Measurements from ENCODE around the gene CSF2.
A peak's percentile ranks its signal among the peaks of the same experiment; 100 is the strongest.

Gene CSF2

GRCh38 chr5:132054697-132055440, 18.7 kb upstream of the CSF2 start:
- no peak for DNase-seq (ENCODE audit: low spot score)

- no peak for DNase-seq (ENCODE audit: low spot score)
These were observed 18.2 kb upstream of the CSF2 start for GRCh38 chr5:132055441-132055807.

GRCh38 chr5:132055808-132056609, 17.6 kb upstream of the CSF2 start:
- DNase-seq (ENCODE audit: low spot score): peak; percentile 65

DNA sequence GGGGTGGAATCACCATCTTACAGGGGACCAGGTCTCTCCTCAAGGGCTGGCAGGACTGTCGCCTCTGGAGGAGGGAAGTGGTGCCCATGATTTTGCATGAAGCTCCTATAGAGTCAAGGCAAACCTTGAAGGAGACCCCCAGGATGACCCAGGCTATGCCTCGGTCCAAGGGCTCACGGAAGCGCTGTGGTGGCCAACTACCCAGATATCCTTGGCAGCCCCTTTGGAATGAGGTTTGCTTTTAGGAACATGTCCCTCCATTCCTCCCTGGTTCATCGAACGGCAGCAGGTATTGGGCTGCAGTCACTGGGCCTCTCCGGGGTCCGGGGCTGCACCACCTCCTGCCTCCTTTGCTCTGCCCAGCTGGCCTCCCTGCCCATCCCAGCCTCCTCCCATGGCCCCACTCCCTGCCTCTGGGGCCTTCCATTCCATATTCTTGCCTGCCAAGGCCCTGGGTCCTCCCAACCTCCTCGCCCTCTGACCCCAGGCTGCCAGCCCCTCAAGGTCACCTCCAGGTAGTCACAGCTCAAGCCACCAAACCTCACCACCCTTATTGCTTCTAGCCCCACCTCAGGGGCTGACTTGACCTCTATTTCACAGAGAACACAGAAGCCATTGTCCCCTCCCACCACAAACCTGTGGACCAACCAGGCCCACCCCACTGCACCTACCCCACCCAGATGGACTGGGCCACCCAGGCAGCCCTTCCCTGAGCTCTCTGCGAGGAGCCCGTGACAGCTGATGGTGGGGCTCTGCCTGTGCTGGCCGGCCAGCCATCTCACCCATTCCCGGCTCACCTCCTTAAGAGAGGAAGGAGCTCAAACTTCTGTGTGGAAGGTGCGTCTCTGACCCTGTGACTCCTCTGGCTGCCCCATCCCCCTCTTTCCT, 16.7 kb upstream of the CSF2 start:
- DNase-seq (ENCODE audit: low spot score): no peak

DNA sequence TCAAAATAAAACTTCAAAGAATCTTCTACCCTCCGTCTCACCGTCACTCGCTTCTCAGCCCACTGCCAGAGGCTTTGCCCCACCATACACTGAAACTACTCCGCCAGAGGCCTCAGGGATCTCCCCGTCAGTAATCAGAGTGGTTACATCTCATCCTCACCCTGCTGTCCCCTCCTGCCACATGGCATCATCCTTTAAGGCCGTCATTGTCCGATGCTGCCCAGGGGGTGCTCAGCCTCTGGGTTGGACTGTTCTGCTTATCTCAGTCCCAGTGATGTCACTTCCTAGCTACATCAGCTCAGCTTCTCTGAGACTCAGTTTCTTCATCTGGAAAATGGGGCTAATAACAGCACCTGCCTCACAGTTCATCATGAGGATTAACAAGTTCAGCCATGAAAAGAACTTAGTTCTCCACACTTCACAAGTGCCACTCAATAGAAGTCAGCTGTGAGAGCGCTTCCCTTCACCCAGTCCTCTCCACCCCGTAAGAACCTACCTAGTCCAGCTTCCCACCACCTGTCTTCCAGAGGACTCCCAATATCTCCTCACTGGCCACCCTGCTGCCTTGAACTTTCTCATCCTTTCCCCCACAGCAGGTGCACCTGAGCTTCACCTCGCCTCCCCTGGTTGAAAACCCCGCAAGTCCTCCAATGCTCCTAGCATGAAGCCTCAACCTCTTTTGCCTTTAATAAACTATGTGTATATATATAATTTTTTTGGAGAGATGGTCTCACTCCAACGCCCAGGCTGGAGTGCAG, 15.9 kb upstream of the CSF2 start:
- DNase-seq (ENCODE audit: low spot score): no peak

GRCh38 chr5:132058646-132059042, 14.9 kb upstream of the CSF2 start:
- no peak for DNase-seq (ENCODE audit: low spot score)

GRCh38 chr5:132059043-132059695, 14.4 kb upstream of the CSF2 start:
- DNase-seq (ENCODE audit: low spot score): peak; percentile 83

- no peak for DNase-seq (ENCODE audit: low spot score)
These were observed 13.7 kb upstream of the CSF2 start for GRCh38 chr5:132059696-132060500.

- DNase-seq (ENCODE audit: low spot score): no peak
These were observed 13.0 kb upstream of the CSF2 start, which contains the start of gene IL3 for GRCh38 chr5:132060501-132061161. TSS of gene IL3 (plus strand) at chr5:132060655. CDS start at chr5:132060707, 52 bp downstream.

GRCh38 chr5:132063090-132063911, 10.3 kb upstream of the CSF2 start:
- peak; percentile 54 for DNase-seq (ENCODE audit: low spot score)

- DNase-seq (ENCODE audit: low spot score): no peak
These were observed 9.4 kb upstream of the CSF2 start for GRCh38 chr5:132064140-132064539.

DNA sequence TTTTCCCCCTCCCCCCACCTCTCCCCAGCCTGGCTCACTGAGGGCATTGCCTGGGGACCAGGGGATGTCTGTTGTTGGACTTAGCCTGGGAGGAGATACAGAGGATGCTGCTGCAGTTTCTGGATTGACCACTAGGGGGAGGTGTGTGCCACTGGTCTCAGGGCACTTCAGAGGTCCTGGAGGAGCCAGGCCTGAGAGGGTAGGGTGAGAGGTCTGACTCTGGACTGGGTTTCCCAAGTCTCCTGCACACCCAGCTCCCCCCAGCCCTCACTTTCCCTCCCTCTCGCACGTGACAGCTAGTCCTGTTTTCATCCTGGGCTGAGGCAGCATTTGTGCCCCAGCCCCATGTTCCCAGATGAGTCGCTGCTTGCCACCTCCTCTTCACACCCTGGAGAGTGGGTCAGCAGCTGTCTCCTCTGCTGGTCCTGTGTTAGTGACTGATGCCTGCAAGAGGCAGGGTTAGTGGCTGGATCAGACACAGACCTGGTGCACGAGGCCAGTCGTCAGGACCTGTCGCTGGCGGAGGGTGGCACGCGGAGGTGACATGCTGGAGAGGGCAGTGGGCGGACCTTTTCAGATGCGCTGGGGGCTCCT, 8.8 kb upstream of the CSF2 start:
- DNase-seq (ENCODE audit: low spot score): peak; percentile 75

- DNase-seq (ENCODE audit: low spot score): peak; percentile 88
These were observed 8.1 kb upstream of the CSF2 start for GRCh38 chr5:132065351-132065937.

- DNase-seq (ENCODE audit: low spot score): no peak
These were observed 7.5 kb upstream of the CSF2 start for GRCh38 chr5:132065951-132066701.

DNA sequence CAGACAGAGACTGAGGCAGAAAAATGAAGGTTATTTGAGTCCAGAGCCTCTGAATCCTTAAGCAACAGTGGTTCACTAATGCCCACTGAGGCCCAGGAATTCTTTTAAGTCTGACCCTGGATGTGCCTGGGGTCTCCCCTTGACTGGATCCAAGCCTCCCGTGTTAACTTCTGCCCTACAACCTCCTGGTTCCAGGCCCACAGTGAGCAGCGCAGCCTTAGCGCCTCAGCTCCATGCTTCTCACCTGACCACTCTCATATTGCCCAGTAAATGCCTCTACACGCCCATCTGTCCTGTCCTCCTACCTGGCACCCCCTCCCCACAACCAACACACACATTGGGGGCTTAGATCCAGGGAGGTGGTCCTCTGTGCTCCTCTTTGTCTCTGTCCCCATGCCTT, 6.7 kb upstream of the CSF2 start:
- no peak for DNase-seq (ENCODE audit: low spot score)

DNA sequence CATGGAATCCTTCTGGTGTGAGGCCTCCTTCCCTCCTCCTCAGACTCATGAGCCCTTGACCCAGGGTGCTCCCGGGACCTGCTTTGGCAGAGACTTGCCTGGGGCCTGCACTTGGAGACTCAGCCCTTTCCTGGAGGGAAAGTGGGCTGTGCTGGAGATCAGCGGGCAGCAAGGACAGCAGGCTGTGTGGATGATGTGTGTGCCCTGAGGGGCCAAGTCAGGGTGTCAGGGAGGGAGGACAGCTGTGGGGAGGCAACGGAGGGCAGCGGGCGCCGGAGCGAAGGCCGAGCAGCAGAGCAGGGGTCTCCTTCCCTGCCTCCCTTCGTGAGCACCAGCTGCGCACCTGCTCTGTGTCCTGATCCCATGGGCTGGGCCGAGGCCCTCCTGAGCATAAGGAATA, 6.1 kb upstream of the CSF2 start:
- DNase-seq (ENCODE audit: low spot score): no peak
